HG03108 (cell line): ENCODE results near the gene NPC1.
"Not testable (repeated sequence)": the region's sequence is repeated elsewhere in the genome, so short reads cannot be mapped to it uniquely, and the experiment has no call there.

Source experiments
- ATAC-seq: cut with Tn5 transposase; IDR thresholded peaks from one replicate; pipeline ENCODE4 v1.9.1; 2021; ENCODE audit warnings: moderate library complexity; ENCODE audit not compliant: unreplicated experiment

The NPC1 gene

DNA sequence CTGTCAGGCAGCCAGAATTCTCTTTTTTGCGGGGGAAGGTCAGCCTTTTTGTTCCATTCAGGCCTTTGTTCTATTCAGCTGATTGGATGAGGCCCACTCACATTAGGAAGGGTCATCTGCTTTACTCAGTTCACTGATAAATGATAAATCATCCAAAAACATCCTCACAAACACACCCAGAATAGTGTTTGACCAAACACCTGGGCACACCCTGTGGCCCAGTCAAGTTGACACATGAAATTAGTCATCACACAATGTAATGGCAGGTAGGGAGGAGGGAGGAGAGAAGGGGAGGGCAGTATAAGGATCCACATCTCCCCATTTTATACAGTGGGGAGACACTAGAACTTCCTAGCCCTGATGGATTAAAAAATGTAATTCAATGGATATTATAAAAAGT lies 91.3 kb downstream of the NPC1 start:
- ATAC-seq, result no peak

DNA sequence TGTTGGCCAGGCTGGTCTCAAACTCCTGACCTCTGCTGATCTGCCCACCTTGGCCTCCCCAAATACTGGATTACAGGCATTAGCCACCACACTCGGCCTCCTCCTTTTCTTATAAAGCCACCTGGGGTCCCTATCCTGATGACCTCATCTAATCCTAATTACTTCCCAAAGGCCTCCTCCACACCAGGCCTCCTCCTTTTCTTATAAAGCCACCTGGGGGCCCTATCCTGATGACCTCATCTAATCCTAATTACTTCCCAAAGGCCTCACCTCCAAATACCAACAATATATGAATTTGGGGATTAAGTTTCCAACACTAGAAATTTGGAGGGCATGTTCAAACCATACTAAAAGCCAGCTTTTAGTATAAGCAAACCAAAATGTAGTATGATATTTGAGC lies 92.7 kb downstream of the NPC1 start:
- no peak for ATAC-seq

DNA sequence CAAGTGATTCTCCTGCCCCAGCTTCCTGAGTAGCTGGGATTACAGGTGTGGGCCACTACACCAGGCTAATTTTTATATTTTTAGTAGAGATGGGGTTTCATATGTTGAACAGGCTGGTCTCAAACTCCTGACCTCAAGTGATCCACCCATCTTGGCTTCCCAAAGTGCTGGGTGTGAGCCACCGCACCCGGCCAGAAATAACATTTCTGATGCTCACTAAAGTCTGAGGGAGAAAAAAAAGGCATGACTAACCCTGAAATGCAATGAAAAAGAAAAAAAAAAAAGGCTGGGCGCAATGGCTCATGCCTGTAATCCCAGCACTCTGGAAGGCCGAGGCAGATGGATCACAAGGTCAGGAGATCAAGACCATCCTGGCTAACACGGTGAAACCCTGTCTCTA lies 96.7 kb downstream of the NPC1 start:
- ATAC-seq, result not testable (repeated sequence)

DNA sequence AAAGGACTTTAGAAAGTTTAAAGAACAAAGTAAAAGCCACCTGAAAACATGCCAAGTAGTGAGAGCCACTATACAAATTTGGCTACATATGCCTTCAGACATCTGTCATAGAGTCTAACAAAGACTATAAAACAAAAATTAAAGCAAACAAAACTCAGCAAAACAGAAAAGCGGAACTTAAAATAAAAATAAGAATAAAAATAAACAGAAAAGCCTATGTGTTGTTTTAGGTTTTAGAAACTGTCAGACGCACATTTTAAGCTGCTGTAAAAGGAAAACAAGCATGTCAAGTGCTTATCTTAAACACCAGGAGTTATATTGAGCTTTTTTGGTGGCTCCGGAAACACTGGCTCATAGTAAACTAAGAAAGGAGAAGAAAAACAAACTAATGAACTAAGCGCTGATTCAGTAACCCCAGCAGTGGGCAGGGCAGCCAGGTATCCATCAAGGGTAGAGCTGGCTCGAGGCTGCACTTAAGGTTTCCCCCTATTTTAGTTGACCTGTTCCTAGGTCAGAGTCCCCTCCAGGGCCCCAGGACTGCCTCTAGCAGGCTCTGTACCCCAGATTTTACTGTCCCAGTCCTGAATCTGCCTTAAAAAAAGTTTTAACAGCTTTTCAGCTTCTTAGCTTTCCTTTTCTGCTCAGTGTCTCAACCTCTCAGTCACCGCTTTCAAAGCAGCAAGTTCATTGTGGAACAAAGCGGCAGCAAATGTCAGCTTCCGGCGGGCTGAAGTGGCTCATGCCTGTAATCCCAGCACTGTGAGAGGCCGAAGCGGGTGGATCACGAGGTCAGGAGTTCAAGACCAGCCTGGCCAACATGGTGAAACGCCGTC lies 98.4 kb downstream of the NPC1 start:
- peak; percentile 73 for ATAC-seq

DNA sequence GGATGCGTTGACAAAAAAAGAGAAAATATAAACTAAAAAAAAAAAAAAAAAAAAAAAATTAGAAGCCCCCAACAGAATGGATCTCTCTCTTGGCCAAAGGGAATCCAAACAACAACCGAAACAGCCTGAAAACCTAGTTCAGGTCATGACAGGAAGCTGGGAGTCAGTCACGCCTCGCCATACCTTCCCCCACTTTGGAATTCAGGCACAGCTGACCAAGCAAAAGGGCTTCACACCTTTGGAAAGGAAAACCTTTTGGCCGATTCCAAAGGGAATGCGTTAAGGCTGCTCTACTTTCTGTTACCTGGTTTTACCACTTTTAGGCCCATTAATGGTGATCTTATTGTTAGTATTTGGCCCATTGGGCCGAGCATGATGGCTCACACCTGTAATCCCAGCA lies 100.9 kb downstream of the NPC1 start:
- no peak for ATAC-seq

DNA sequence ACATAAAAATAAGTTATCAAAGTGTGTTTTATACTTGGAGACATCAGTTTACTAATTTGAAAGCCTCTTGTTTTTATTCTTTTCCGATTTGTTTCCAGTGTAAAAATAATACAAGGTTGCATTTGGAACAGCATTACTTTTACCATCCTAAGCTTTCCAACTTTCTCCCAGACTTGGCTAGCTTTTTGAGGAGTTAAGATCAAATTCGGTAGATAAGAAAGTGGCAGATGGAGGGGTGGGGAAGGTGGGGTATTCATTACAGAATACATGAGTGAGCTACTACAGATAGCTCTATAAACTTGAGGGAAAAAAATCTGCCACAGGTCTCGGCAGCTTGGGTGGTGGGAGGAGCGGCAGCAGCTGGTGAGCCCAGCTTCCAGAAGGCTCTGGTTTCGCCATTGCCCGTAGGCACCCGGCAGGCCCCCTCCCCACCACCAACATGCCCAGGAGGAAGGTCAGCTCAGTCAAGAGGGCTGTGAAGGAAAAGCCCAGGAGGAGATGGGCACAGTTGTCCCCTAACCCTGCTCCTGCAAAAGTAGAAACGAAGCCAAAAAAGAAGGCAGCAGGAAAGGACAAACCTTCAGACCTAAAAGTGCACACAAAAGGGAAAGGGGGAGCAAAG lies 101.6 kb downstream of the NPC1 start:
- ATAC-seq, result no peak
